Muscle of leg (tissue), 16 donors: Measurements from ENCODE around the gene CCDC39. TPM values are rescaled to one million over a fixed set of nuclear protein-coding genes. Genes with fewer than 3 reads are reported as not detected.
A peak's percentile ranks its signal among the peaks of the same experiment; 100 is the strongest.

Source experiments
- DNase-seq: peaks from one replicate; pipeline ENCODE4 v3.0.0; 2013
- H3K27ac ChIP-seq: one replicate; pipeline ENCODE4 v1.5.1; 2013; ENCODE audit warnings: mild to moderate bottlenecking, low read length, control low read depth
- H3K27me3 ChIP-seq: one replicate; pipeline ENCODE4 v1.6.1; 2013; ENCODE audit warnings: low read length; ENCODE audit not compliant: control insufficient read depth, insufficient read depth
- H3K36me3 ChIP-seq: one replicate; pipeline ENCODE4 v1.6.1; 2013; ENCODE audit warnings: low read length; ENCODE audit not compliant: control insufficient read depth, insufficient read depth
- H3K4me1 ChIP-seq: one replicate; pipeline ENCODE4 v1.6.1; 2013; ENCODE audit warnings: low read length; ENCODE audit not compliant: control insufficient read depth, insufficient read depth
- H3K4me3 ChIP-seq: one replicate; pipeline ENCODE4 v1.5.1; 2013; ENCODE audit warnings: low read length, control low read depth
- H3K9me3 ChIP-seq: replicated peaks from 2 replicates; pipeline ENCODE4 v1.6.1; 2013; ENCODE audit warnings: low read depth, low read length; ENCODE audit not compliant: control insufficient read depth
- WGBS: methylation state at CpG from one replicate; pipeline ENCODE4 v1.1.5; 2013; ENCODE audit warnings: missing lambda C conversion rate; ENCODE audit not compliant: insufficient coverage; 5-methylcytosine and 5-hydroxymethylcytosine counted together
- long read RNA-seq, 11 donors: transcript quantifications; one replicate each; lab custom pipeline, GENCODE V29; 2026
- polyA plus RNA-seq, 8 donors: library from polyadenylated mRNA; unstranded; fragments of 120-200 nt; gene quantifications; one replicate each; pipeline versions ENCODE4 v1.2.1 to v1.2.3, GENCODE V29; 2013; ENCODE audit warnings: inconsistent platforms in 1 of 8, low replicate concordance in 1 of 8; ENCODE audit not compliant: insufficient read length in 8 of 8, insufficient read depth in 1 of 8
- total RNA-seq: library from RNA; stranded (reverse); fragments of 120-200 nt; gene quantifications from one replicate; pipeline ENCODE4 v1.2.4, GENCODE V29; 2013

CCDC39 gene
- total RNA-seq (not detected), polyA plus RNA-seq (1 to 10 TPM in 7 of 8 donors, under 1 TPM in 1; 0.59 to 4.6 (median 1.9) TPM)
- long read RNA-seq, donor 1, result 0 reads
- long read RNA-seq, donor 2, result 0 reads
- long read RNA-seq, donor 3, result 0 reads
- long read RNA-seq, donor 4, result 0 reads
- long read RNA-seq, donor 5, result 0 reads
- long read RNA-seq, donor 6, result 0 reads
- long read RNA-seq, donor 7, result 0 reads
- long read RNA-seq, donor 8, result 0 reads
- long read RNA-seq, donor 9, result 0 reads
- long read RNA-seq, donor 10, result 0 reads
- long read RNA-seq, donor 11, result 0 reads

GRCh38 chr3:180679178-180680096 is at the start of gene CCDC39:
CCDC39 (minus strand) TSS chr3:180679489; CDS start chr3:180679380, 109 bp downstream.
- Histone ChIP-seq H3K27ac (no peak within 1 kb of the TSS), H3K4me3 (peak within 1 kb of the TSS; percentile 51), H3K9me3 (no peaks in the 10 kb centered on the region), H3K36me3 (no peaks in the 10 kb centered on the region), H3K4me1 (peaks cover 8% of the 10 kb centered on the region), H3K27me3 (peaks cover 19% of the 10 kb centered on the region)
- WGBS, result under 1% methylated on average over 47 of the region's 56 CpGs
- peak; percentile 53 for DNase-seq

GRCh38 chr3:180720012-180720411 is 40.7 kb upstream of the CCDC39 start:
- Histone ChIP-seq H3K4me1 (no peaks in the 10 kb centered on the region), H3K27me3 (no peaks in the 10 kb centered on the region), H3K4me3 (no peak overlapping the region), H3K27ac (no peak overlapping the region), H3K9me3 (no peaks in the 10 kb centered on the region), H3K36me3 (no peaks in the 10 kb centered on the region)
- DNase-seq, result no peak
- no CpG with 5 or more reads among the region's 1 CpG for WGBS

GRCh38 chr3:180707896-180708295 is 28.6 kb upstream of the CCDC39 start:
- no peaks in the 10 kb centered on the region for H3K4me1 ChIP-seq
- no peaks in the 10 kb centered on the region for H3K36me3 ChIP-seq
- no CpG with 5 or more reads among the region's 2 CpGs for WGBS
- H3K27me3 ChIP-seq, result no peaks in the 10 kb centered on the region
- H3K4me3 ChIP-seq, result no peak overlapping the region
- no peak for DNase-seq
- H3K27ac ChIP-seq, result no peak overlapping the region
- H3K9me3 ChIP-seq, result no peaks in the 10 kb centered on the region

- Histone ChIP-seq H3K27me3 (no peaks in the 10 kb centered on the region), H3K4me1 (no peaks in the 10 kb centered on the region), H3K36me3 (no peaks in the 10 kb centered on the region), H3K4me3 (no peak overlapping the region), H3K9me3 (no peaks in the 10 kb centered on the region), H3K27ac (no peak overlapping the region)
- 61% methylated on average over 4 of the region's 4 CpGs for WGBS
- DNase-seq, result peak; percentile 2
Measured at GRCh38 chr3:180705619-180706018, 26.3 kb upstream of the CCDC39 start.

- no peak overlapping the region for H3K4me3 ChIP-seq
- H3K27ac ChIP-seq, result no peak overlapping the region
- no peaks in the 10 kb centered on the region for H3K36me3 ChIP-seq
- no peaks in the 10 kb centered on the region for H3K9me3 ChIP-seq
- H3K4me1 ChIP-seq, result no peaks in the 10 kb centered on the region
- H3K27me3 ChIP-seq, result no peaks in the 10 kb centered on the region
- no peak for DNase-seq
Measured at GRCh38 chr3:180704532-180704931, 25.2 kb upstream of the CCDC39 start.

- Histone ChIP-seq H3K27ac (no peak overlapping the region), H3K4me1 (no peaks in the 10 kb centered on the region), H3K36me3 (no peaks in the 10 kb centered on the region), H3K4me3 (no peak overlapping the region), H3K9me3 (no peaks in the 10 kb centered on the region), H3K27me3 (no peaks in the 10 kb centered on the region)
- DNase-seq, result no peak
- WGBS, result no CpG with 5 or more reads among the region's 3 CpGs
Measured at GRCh38 chr3:180700941-180701340, 21.7 kb upstream of the CCDC39 start.

- WGBS, result 43% methylated on average over 1 of the region's 3 CpGs
- H3K36me3 ChIP-seq, result no peaks in the 10 kb centered on the region
Measured at GRCh38 chr3:180698760-180699270, 19.5 kb upstream of the CCDC39 start.

GRCh38 chr3:180694321-180694720 is 15.0 kb upstream of the CCDC39 start:
- Histone ChIP-seq H3K27me3 (no peaks in the 10 kb centered on the region), H3K4me1 (no peaks in the 10 kb centered on the region), H3K27ac (no peak overlapping the region), H3K9me3 (no peaks in the 10 kb centered on the region), H3K36me3 (no peaks in the 10 kb centered on the region), H3K4me3 (no peak overlapping the region)
- DNase-seq, result no peak

More at GRCh38 chr3:180698760-180699270, 19.5 kb upstream of the CCDC39 start:
- Histone ChIP-seq H3K27ac (no peak overlapping the region), H3K9me3 (no peaks in the 10 kb centered on the region), H3K27me3 (no peaks in the 10 kb centered on the region), H3K4me1 (no peaks in the 10 kb centered on the region), H3K4me3 (no peak overlapping the region)
- DNase-seq, result no peak

GRCh38 chr3:180693656-180694055 is 14.4 kb upstream of the CCDC39 start:
- Histone ChIP-seq H3K27ac (no peak overlapping the region), H3K9me3 (no peaks in the 10 kb centered on the region), H3K4me3 (no peak overlapping the region), H3K27me3 (no peaks in the 10 kb centered on the region), H3K36me3 (no peaks in the 10 kb centered on the region), H3K4me1 (no peaks in the 10 kb centered on the region)
- no CpG with 5 or more reads among the region's 1 CpG for WGBS
- DNase-seq, result no peak

- Histone ChIP-seq H3K4me1 (no peaks in the 10 kb centered on the region), H3K9me3 (no peaks in the 10 kb centered on the region), H3K36me3 (no peaks in the 10 kb centered on the region), H3K27ac (no peak overlapping the region), H3K4me3 (no peak overlapping the region), H3K27me3 (no peaks in the 10 kb centered on the region)
- no CpG with 5 or more reads among the region's 1 CpG for WGBS
- no peak for DNase-seq
Measured at GRCh38 chr3:180690061-180690460, 10.8 kb upstream of the CCDC39 start.
